HepG2 (cell line): ENCODE results near the gene ARHGAP30. TPM values are rescaled to one million over a fixed set of nuclear protein-coding genes. Genes with fewer than 3 reads are reported as not detected.
A peak's percentile ranks its signal among the peaks of the same experiment; 100 is the strongest.

Source experiments
- ATF1 ChIP-seq: IDR thresholded peaks from 2 replicates; pipeline ENCODE4 v1.6.1; 2016; ENCODE audit warnings: mild to moderate bottlenecking, control low read depth
- E2F5 ChIP-seq: sonication (generic); formaldehyde crosslinking; conservative IDR thresholded peaks from 2 replicates; pipeline ENCODE4 v1.4.0; 2020; ENCODE audit warnings: missing genetic modification reagents
- HCFC1 ChIP-seq: fragments of 150-350 bp; IDR thresholded peaks from 2 replicates; pipeline ENCODE4 v1.6.1; 2014; ENCODE audit warnings: low read depth, low read length
- HOXA5 ChIP-seq: sonication (generic); formaldehyde crosslinking; IDR thresholded peaks from 2 replicates; pipeline ENCODE4 v1.4.0; 2020; ENCODE audit warnings: missing genetic modification reagents
- ISL2 ChIP-seq: sonication (generic); formaldehyde crosslinking; IDR thresholded peaks from 2 replicates; pipeline ENCODE4 v1.5.0; 2020; ENCODE audit warnings: missing genetic modification reagents
- KAT7 ChIP-seq: IDR thresholded peaks from 2 replicates; pipeline ENCODE4 v1.6.1; 2018; ENCODE audit warnings: borderline replicate concordance, missing compliant biosample characterization
- MATR3 ChIP-seq: sonication (generic); formaldehyde crosslinking; IDR thresholded peaks from 2 replicates; pipeline ENCODE4 v1.4.0; 2020; ENCODE audit warnings: missing genetic modification reagents
- MTA1 ChIP-seq: sonication (generic); formaldehyde crosslinking; IDR thresholded peaks from 2 replicates; pipeline ENCODE4 v1.4.0; 2020; ENCODE audit warnings: missing genetic modification reagents, mild to moderate bottlenecking, borderline replicate concordance
- MTERF4 ChIP-seq: sonication (generic); formaldehyde crosslinking; IDR thresholded peaks from 2 replicates; pipeline ENCODE4 v1.8.0; 2023; ENCODE audit warnings: mild to moderate bottlenecking, missing genetic modification reagents
- PHF5A ChIP-seq: IDR thresholded peaks from one replicate; pipeline ENCODE4 v1.6.1; 2018; ENCODE audit warnings: low read depth, missing genetic modification reagents; ENCODE audit not compliant: unreplicated experiment
- RBFOX2 ChIP-seq: fragments of 200-400 bp; formaldehyde crosslinking; IDR thresholded peaks from 2 replicates; pipeline ENCODE4 v1.6.1; 2017; ENCODE audit warnings: low read depth, mild to moderate bottlenecking, low read length
- RNF219 ChIP-seq: sonication (generic); formaldehyde crosslinking; IDR thresholded peaks from 2 replicates; pipeline ENCODE4 v1.5.0; 2020; ENCODE audit warnings: mild to moderate bottlenecking, missing genetic modification reagents
- TBL1XR1 ChIP-seq: fragments of 150-350 bp; IDR thresholded peaks from 2 replicates; pipeline ENCODE4 v1.6.1; 2014; ENCODE audit warnings: borderline replicate concordance, low read length; ENCODE audit not compliant: partially characterized antibody
- TERF1 ChIP-seq: sonication (generic); formaldehyde crosslinking; IDR thresholded peaks from 2 replicates; pipeline ENCODE4 v1.8.0; 2022; ENCODE audit warnings: mild to moderate bottlenecking, missing genetic modification reagents, moderate library complexity
- U2AF1 ChIP-seq: fragments of 200-400 bp; formaldehyde crosslinking; optimal IDR thresholded peaks from 2 replicates; pipeline ENCODE3; 2017; ENCODE audit warnings: mild to moderate bottlenecking, low read depth, low read length
- XBP1 ChIP-seq: sonication (generic); formaldehyde crosslinking; IDR thresholded peaks from 2 replicates; pipeline ENCODE4 v1.5.0; 2020; ENCODE audit warnings: missing genetic modification reagents
- ZBTB42 ChIP-seq: sonication (generic); formaldehyde crosslinking; IDR thresholded peaks from 2 replicates; pipeline ENCODE4 v1.5.0; 2020; ENCODE audit warnings: mild to moderate bottlenecking, missing genetic modification reagents
- ZNF124 ChIP-seq: sonication (generic); formaldehyde crosslinking; IDR thresholded peaks from 2 replicates; pipeline ENCODE4 v1.4.0; 2020; ENCODE audit warnings: missing genetic modification reagents
- ZNF432 ChIP-seq: sonication (generic); formaldehyde crosslinking; IDR thresholded peaks from 2 replicates; pipeline ENCODE4 v1.5.0; 2020; ENCODE audit warnings: missing genetic modification reagents, mild to moderate bottlenecking, borderline replicate concordance
- ZNF543 ChIP-seq: sonication (generic); formaldehyde crosslinking; IDR thresholded peaks from 2 replicates; pipeline ENCODE4 v1.4.0; 2020; ENCODE audit warnings: mild to moderate bottlenecking, missing genetic modification reagents
- ZUFSP ChIP-seq: sonication (generic); formaldehyde crosslinking; IDR thresholded peaks from 2 replicates; pipeline ENCODE4 v1.9.0; 2021; ENCODE audit warnings: missing genetic modification reagents, mild to moderate bottlenecking, borderline replicate concordance
- polyA plus RNA-seq, 8 experiments: library from polyadenylated mRNA; depleted of rRNA in 3 of 8; stranded (reverse) in 7 of 8; unstranded in 1 of 8; fragments of >200 nt; fragmentation: Illumina TruSeq in 4 of 8; extraction: Trizol in 4 of 8; gene quantifications; 2 replicates each; pipeline versions ENCODE4 v1.2.1 to v1.2.3, GENCODE V29; 2011 to 2016; ENCODE audit warnings: low read depth in 4 of 8, missing spikeins in 1 of 8, mixed read lengths in 1 of 8; ENCODE audit not compliant: insufficient read depth in 1 of 8
- total RNA-seq, 5 experiments: library from RNA; depleted of rRNA; stranded (reverse); fragments of >200 nt; fragmentation: Illumina TruSeq; extraction: Trizol; gene quantifications; 2 replicates each; pipeline ENCODE4 v1.2.3, GENCODE V29; 2016; ENCODE audit warnings: low read depth in 1 of 5

ARHGAP30 gene
- total and polyA plus RNA-seq, 2 of the 13 experiments (the other 11 are each of a cell fraction or from before 2014, with no cell fraction given), result 0.13 to 0.20 TPM

- TF ChIP-seq ZNF432 (CRISPR knock-in tag) (no peak), PHF5A (CRISPR knock-in tag) (no peak), XBP1 (CRISPR knock-in tag) (no peak), ZNF124 (CRISPR knock-in tag) (0 out of 2 replicates have a peak, but pooled peaks have one; percentile 13), HCFC1 (no peak), ISL2 (CRISPR knock-in tag) (no peak), U2AF1 (peak; percentile 49), TERF1 (CRISPR knock-in tag) (no peak), ZBTB42 (no peak), TBL1XR1 (no peak), ZNF543 (CRISPR knock-in tag) (peak; percentile 2; the same call in 1 of the 2 replicates), RNF219 (no peak), MTA1 (CRISPR knock-in tag) (no peak; the same call in 1 of the 2 replicates), ATF1 (no peak), MTERF4 (no peak; the same call in 1 of the 2 replicates), MATR3 (CRISPR knock-in tag) (no peak), RBFOX2 (peak; percentile 86), E2F5 (CRISPR knock-in tag) (no peak), HOXA5 (CRISPR knock-in tag) (no peak), ZUFSP (no peak), KAT7 (CRISPR knock-in tag) (no peak)
Observed at GRCh38 chr1:161044908-161045735, 24.6 kb downstream of the ARHGAP30 start (continued).
